GM18868 (cell line): ENCODE data around the gene SUPT5H.

ENCODE experiments used
- ATAC-seq: cut with Tn5 transposase; IDR thresholded peaks from one replicate; pipeline ENCODE4 v1.9.1; 2021; ENCODE audit warnings: mild to moderate bottlenecking, moderate library complexity; ENCODE audit not compliant: unreplicated experiment

The SUPT5H gene

GRCh38 chr19:39494661-39495060 is 49.3 kb downstream of the SUPT5H start:
- no peak for ATAC-seq

GRCh38 chr19:39496063-39496462 is 50.7 kb downstream of the SUPT5H start:
- no peak for ATAC-seq

GRCh38 chr19:39497701-39497995 is 52.3 kb downstream of the SUPT5H start:
- no peak for ATAC-seq

- no peak for ATAC-seq
Measured at GRCh38 chr19:39497996-39498797, 52.8 kb downstream of the SUPT5H start.

GRCh38 chr19:39498798-39499642 is 53.6 kb downstream of the SUPT5H start, which contains the start of gene DLL3:
DLL3 (plus strand) TSS chr19:39498947; CDS start chr19:39498975, 28 bp downstream.
- ATAC-seq = no peak

- ATAC-seq = no peak
Measured at GRCh38 chr19:39499932-39500331, 54.5 kb downstream of the SUPT5H start.

- no peak for ATAC-seq
Measured at GRCh38 chr19:39500543-39500942, 55.2 kb downstream of the SUPT5H start.

GRCh38 chr19:39501340-39501739 is 56.0 kb downstream of the SUPT5H start:
- ATAC-seq = no peak

- no peak for ATAC-seq
Measured at GRCh38 chr19:39502640-39503417, 57.4 kb downstream of the SUPT5H start.

GRCh38 chr19:39506598-39506943 is 61.2 kb downstream of the SUPT5H start:
- ATAC-seq = no peak

GRCh38 chr19:39506944-39507714 is 61.7 kb downstream of the SUPT5H start:
- no peak for ATAC-seq

- ATAC-seq = no peak
Measured at GRCh38 chr19:39507715-39508364, 62.5 kb downstream of the SUPT5H start.

GRCh38 chr19:39508629-39509028 is 63.2 kb downstream of the SUPT5H start:
- no peak for ATAC-seq

- ATAC-seq = no peak
Measured at GRCh38 chr19:39509233-39509632, 63.9 kb downstream of the SUPT5H start.

- no peak for ATAC-seq
Measured at GRCh38 chr19:39512988-39513387, 67.6 kb downstream of the SUPT5H start.

- ATAC-seq = no peak
Measured at GRCh38 chr19:39514840-39515550, 69.6 kb downstream of the SUPT5H start, which contains the start of gene SELENOV. SELENOV (plus strand) TSS chr19:39515139; CDS start chr19:39515213, 74 bp downstream.

- ATAC-seq = no peak
Measured at GRCh38 chr19:39515551-39516191, 70.3 kb downstream of the SUPT5H start.

GRCh38 chr19:39516270-39516669 is 70.9 kb downstream of the SUPT5H start:
- ATAC-seq = no peak

- no peak for ATAC-seq
Measured at GRCh38 chr19:39517432-39517831, 72.0 kb downstream of the SUPT5H start.
